ENCODE data around the gene MCF2.

- TF ChIP-seq, protein P1, sequence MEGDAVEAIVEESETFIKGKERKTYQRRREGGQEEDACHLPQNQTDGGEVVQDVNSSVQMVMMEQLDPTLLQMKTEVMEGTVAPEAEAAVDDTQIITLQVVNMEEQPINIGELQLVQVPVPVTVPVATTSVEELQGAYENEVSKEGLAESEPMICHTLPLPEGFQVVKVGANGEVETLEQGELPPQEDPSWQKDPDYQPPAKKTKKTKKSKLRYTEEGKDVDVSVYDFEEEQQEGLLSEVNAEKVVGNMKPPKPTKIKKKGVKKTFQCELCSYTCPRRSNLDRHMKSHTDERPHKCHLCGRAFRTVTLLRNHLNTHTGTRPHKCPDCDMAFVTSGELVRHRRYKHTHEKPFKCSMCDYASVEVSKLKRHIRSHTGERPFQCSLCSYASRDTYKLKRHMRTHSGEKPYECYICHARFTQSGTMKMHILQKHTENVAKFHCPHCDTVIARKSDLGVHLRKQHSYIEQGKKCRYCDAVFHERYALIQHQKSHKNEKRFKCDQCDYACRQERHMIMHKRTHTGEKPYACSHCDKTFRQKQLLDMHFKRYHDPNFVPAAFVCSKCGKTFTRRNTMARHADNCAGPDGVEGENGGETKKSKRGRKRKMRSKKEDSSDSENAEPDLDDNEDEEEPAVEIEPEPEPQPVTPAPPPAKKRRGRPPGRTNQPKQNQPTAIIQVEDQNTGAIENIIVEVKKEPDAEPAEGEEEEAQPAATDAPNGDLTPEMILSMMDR (IDR thresholded peaks at IDR 0.05), result no peak
- peak; percentile 12 for TF ChIP-seq POLR2A (IDR thresholded peaks at IDR 0.05)
These were observed 174.5 kb downstream of the MCF2 start for GRCh38 chrX:139533444-139533843.
